GM18498 (cell line): ENCODE data around the gene KRT79.
"Not testable (repeated sequence)": the region's sequence is repeated elsewhere in the genome, so short reads cannot be mapped to it uniquely, and the experiment has no call there.

Experiments
- ATAC-seq: cut with Tn5 transposase; IDR thresholded peaks from one replicate; pipeline ENCODE4 v1.9.1; 2021; ENCODE audit warnings: mild to moderate bottlenecking, moderate library complexity; ENCODE audit not compliant: unreplicated experiment

The KRT79 gene

DNA sequence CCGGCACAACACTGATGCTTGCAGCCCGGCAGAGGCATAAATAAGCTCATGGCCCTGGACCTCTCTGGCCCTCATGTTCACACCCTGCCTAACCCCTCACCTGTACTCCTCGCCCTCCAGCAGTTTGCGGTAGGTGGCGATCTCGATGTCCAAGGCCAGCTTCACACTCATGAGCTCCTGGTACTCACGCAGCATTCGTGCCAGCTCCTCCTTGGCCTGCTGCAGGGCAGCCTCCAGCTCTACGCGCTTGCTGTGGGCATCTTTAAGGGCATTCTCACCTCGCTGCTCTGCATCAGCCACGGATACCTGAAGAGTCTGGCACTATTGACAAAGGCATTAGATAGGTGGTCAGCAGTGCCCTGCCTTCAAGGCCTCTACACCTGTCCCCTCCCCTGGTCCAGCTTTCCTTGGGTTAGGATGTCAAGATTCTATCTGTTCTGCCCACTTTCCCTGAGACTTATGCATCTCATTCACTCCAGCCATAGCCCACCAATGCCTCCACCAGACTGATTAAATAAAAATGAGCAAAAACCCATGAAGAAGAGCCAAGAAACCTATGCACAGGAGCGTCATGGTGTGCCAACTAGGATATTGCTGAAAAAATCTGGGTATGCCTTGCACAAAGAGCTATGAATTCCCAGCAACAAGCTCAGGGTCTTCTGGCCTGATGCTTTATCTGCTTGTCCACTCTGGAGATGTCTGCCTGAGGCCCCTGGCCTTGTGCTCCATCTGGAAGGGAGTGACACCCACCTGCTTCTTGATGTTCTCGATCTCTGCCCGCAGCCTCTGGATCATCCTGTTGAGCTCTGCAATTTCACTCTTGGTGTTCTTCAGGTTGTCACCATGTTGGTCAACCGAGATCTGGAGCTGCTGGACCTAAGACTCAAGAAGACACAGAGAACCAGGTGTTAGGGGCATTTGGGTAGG lies 26.3 kb downstream of the KRT79 start:
- no peak for ATAC-seq

DNA sequence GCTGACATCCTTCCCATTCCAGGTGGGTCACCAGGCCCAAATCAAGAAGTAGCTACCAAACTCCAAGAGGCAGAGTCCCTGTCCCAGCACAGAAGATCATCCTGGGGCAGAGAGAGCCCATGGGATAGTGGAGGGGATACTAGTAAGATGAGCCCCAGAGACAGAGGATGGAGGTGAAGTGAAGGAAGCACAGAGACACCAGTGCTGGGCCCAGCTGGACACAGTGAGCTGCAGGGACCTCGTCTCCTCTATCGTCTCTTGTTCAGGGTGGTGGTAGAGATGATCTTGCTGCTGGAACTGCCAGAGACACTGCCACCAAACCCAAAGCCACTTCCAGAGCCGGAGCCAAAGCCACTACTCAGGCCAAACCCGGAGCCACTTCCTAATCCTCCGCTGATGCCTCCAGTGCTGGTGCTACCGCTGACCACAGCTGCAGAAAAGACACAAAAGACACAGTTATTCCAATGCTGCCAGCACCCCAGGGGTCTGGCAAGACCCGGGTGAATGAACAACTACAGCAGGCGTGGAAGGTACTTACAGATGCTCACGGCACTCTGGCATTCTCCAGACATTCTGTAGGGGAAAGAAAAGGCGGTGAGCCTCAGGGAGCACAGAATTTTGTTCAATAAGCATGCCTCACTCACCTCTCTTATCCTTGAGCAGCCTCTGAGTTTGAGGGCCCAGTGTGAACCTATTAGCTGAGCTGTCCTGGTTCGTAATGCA lies 27.1 kb downstream of the KRT79 start:
- no peak for ATAC-seq

DNA sequence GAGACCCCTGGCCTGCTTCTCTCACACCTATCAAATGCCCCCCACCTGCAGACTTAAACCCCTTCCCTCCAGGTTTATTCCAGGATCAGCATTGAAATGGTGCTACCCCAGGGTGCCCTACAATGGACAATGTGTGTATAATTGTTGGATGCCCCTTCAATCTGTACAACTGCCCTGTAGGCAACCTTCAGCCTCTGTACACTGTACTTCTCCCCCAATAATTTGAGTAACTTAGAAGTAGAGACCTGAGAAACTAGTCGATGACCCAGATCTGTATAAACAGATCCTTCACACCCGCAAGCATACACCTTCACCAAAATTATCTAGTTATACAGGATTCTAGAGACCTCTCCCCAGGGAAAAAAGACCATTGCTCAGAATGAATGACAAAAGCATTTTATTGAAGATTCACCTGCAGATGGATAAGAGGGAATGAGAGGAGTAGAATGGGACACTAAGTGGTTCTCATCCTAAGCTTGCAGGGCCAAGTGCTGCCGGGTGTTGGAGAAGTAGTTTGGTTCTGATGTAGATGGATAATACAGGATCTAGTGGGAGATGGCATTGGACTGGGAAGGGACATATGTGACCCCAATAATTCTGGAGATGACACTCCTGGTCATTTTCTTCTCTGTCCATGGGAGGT lies 27.8 kb downstream of the KRT79 start:
- ATAC-seq, result no peak

DNA sequence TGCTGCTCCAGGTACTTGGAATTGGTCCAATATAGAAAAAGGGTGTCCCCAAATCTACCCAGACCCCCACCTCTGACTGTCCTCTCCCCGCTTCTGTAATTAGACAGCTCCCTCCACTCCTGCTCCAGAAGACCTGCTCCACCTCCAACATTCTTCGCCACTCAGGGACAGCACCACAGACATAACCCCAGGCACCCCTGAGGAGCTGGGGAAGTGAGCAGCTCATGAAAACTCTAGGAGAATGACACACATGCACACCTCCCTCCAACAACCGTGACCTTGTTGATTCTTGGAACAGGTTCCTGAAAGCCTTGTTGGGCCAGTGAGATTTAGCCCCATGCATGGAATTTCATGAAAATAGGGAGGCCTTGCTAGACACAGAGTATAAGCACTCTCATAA lies 28.4 kb downstream of the KRT79 start:
- ATAC-seq, result no peak

DNA sequence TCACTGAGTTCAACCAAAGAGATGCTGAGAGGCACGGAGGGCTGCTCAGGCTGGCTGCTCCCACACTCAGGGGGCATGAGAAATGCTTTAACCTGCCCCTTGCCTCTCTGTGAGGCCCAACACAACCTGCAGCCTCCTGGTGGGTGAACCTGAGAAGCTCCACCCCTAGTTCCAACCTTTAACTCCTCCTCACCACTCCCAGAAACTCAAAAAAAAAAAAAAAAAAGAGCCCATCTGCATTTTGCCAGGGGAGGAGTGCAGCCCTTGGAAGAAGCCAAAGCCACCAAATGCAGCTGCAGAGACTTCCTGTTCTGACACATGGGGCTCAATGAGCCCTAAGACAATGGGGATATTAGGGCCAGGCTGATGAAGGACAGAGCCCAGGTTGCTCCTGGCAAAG lies 29.1 kb downstream of the KRT79 start:
- ATAC-seq, result no peak

DNA sequence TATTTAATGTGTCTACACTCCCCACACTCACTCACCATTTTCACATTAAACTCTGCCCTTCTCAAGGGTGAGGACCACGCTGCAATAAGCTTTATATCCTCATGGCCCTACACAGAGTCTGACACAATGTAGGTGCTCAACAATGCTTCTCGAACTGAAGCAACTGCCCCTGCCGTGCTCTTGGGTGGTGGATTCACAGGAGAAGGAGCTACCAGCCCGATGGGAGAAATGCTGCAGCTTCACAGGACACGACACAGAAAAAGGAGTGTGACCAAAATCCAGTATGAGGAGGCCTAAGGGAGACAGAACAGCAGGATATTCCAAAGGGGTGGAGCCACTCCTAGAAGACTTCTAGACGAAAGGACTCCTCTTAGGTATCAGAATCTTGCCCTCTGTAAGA lies 31.7 kb downstream of the KRT79 start:
- no peak for ATAC-seq

DNA sequence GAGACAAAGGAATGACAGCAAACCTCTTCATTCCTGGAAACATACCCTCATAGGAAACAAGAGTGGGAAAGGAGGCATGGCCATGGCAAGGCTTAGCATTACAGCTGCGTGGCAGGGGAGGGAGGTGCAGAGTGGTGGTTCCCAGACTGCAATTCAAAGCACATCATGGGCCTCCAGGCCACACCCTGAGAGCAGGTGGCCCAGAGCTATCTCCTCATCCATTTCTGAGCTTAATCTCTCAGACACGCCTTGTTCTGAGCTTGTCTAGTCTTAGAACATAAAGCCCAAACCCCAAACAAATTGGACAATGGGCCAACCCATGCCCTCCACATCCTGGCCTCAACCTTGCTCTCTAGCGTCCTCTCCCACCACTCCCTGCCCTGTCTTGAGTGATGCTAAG lies 32.3 kb downstream of the KRT79 start:
- ATAC-seq, result no peak

DNA sequence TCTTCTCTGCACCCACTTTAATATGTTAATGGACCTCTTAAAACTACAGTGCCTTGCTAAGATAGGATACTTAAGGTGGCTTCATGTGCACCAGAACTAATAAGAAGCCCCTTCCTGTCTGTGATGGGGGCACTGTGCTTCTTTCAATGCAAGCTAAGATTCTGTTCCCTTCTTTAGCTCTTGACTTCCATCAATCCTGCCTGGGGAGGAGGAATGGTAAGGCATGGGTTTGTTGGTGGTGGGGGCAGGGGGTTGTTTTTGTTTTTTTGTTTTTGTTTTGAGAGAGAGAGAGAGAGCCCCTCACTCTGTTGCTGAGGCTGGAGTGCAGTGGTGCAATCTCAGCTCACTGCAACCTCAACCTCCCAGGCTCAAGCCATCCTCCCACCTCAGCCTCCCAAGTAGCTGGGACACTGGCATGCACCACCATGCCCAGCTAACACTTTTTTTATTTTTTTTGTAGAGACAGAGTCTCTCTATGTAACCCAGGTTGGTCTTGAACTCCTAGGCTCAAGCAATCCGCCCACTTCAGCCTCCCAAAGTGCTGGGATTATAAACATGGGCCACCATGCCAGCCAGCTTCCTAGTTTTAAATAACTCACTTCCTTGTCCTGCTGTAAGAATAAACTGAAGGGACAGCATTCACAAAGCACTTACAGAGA lies 33.7 kb downstream of the KRT79 start:
- no peak for ATAC-seq

DNA sequence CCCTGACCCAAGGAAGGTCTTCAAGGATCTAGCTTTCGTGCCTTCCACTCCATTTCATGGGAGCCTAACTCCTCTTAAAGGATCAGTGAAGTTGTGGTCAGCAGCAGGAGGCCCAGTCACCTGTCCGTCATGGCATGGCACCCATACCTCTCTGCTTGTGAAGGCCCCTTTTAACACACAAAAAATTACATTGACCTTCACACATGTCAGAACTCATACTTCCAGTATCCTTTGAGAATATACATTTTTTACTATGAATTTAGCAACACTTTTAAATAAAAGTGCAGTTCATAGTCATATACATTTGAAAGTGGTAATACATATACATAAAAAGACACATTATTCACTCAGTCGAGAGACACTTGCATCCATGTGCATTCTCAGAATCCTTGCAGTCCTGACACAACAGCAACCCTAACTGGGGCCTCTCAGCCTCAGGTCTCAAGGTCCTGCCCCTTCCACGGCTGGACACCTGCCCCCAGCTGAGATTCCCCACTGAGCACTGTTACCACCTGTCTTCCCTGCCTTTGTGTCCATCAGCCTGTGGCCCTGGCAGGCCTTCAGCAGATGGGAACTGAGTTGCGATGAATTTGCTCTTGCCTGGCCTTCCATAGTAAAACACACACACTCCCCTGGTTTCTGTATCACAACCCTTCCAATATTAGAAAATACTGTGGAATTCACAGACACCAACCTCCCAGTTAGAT lies 34.5 kb downstream of the KRT79 start:
- ATAC-seq, result no peak

DNA sequence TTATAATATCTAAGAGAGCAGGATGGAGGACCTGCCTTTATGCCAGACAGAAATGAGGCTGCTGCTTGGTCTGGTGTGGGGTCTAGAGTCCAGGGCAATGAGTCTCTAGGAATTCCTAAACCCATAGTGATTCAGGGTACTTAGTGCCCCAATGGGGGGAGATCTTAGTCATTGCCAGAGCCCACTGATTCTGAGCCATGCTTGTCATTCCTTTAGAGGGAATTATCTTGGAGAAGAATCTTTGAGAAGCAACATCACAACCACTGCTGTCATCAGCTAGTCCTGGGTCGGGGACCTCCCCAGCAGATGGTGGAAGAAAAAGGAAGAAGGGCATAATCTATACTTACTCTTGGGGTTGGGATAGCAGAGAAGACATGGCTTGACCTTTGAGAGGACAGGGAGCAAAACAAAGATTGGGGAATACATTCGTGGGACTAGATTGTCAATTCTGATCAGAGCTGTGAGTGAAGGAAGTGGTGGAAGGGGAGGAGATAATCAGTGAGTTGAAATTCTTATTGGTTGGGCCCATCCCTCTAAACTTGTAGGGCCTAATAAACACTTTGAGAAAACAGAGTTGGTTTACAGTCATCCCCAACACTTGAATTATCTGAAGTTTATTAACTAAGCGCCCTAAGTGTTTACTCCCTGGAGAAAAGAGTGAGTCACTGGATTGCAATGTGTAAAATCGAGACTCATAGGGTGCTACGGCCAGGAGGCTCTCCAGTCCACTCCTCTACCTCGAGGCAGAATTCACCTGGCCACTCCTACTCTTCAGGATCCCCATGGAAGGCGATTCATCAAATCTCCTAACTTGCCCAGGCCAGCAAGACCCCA lies 35.2 kb downstream of the KRT79 start:
- ATAC-seq, result no peak

DNA sequence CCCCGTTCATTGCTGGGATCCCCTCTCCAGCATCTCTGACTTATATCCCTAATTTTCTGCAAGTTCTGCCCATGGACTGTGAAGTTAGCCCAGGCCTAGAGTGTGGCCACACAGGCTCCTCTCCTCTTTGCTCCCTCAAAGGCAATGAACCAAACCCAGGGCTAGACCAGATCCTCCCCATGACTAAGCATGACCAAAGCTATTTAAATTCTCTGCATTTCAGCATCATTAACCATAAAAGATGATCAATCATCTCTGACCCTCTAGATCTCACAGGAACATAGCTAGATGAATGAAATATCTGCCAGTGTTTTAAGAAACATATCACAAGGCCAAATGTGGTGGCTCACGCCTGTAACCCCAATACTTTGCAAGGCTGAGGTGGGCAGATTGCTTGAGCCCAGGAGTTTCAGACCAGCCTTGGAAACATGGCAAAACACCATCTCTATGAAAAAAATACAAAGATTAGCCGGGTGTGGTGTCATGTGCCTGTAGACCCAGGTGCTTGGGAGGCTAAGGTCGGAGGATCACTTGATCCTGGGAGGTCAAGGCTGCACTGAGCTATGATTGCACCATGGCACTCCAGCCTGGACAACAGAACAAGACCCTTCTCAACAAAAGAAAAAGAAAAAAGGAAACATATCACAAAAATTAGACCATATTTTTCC lies 36.0 kb downstream of the KRT79 start:
- ATAC-seq, result no peak

DNA sequence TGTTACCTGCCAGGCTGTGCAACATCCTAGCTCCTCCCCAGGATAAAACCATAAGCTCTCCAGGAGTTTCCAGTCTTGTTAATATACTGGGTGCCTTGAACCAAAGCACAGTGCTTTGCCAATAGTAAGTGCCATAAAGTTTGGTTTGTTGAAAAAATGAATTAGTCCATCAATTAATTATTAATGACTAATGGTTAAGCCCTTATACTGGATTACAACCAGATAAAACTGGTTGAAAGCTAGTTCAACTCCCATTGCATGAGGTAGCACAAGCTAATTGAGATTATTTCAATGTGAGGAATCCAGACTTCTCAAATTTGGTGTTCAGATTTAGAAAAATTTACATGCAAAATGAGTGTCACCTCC lies 36.6 kb downstream of the KRT79 start:
- no peak for ATAC-seq

DNA sequence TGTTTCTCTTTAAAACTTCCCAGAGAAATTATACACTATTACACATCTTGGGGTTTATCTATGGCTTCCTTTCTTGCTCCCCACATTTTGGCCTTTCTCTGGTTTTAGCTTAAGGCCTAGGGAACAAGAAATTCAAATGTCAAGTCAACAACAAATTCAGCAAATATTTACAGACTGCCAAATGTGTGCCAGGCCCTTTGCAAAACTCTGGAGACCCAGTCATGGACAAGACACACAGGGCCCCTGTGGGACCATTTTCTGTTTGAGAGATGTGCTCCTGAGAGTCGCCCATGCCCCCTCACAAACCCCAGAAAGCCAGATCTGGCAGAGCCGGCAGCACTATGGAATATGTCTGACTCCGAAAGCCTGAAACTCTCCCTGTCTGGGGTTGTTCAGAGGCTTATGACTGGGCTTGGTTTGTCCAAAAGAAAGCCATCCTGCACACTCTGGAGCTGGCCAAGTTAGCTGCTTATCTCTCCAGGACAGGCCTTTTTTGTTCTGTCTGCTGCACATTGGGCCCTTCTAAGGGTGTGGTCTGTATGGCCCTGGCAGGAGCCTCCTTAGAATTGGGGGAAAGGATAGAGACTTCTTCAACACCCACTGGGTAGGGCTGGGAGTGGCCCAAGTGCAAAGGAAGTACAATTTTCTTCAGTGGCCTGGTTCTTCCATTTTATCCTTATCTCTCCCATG lies 37.1 kb downstream of the KRT79 start:
- no peak for ATAC-seq

DNA sequence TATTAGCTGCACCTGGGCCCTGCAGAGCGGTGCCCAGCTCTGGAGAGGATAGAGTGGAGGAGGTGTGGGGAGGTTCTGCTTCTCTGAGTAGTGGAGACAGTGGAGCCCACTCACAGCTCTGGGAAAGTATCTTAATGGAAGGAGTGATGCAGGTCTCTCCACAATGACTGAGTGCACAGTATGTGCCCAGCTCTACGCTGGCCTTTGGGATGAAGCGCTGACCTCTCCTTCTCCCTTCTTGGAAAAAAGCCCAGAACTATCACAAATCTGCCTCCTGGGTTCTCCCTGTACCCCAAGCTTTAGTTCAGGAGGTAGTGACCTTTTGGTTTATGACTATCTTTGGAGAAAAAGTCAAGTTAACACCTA lies 37.7 kb downstream of the KRT79 start:
- no peak for ATAC-seq

DNA sequence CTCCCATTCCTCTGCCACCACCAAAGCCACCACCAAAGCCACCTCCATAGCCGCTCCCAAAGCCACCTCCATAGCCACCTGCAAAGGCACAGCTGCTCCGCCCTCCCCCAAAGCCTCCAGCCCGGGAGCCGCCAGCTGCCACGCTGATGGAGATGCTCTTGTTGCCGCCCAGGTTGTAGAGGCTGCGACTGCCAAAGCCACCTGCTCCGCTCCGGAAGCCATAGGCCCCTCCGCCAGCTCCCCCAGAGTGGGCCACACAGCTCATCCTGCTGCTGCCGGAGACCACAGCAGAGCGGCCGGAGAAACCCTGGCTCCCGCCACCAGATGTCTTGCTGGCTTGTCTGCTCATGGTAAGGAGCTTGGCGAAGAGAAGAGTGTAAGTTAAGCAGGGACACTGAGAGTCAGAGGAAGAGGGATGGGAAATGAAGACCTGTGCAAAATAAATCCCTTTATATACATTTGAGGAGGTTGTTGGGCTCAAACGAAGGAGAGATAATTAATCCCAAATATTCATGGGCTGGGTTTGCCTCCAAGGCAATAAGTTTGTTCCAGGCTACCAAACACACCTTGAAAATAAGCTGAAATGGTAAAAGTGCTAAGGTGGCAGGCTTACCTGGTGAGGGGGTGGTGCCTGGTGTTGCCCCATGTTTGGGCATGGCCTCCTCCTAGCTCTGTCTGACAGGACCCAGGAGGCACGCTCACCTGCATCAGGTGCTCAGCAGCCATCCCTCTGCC lies 38.2 kb downstream of the KRT79 start, which contains the start of gene KRT3:
Gene KRT3 (minus strand): TSS at position 424 of the 735 bp plus-strand sequence. CDS start 75 bp downstream, at position 349.
- ATAC-seq, result no peak

DNA sequence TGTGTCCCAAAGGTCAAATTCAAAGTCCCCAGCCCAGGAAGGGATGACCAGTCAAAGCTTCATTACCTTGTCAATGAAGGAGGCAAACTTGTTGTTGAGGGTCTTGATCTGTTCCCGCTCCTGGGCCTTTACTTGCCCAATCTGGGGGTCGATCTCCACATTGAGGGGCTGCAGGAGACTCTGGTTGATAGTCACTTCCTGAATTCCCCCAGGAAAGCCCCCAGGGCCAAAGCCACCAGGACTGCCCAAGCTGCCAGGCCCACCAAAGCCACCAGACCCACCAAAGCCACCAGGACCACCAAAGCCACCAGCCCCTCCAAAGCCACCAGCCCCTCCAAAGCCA lies 38.8 kb downstream of the KRT79 start:
- not testable (repeated sequence) for ATAC-seq

DNA sequence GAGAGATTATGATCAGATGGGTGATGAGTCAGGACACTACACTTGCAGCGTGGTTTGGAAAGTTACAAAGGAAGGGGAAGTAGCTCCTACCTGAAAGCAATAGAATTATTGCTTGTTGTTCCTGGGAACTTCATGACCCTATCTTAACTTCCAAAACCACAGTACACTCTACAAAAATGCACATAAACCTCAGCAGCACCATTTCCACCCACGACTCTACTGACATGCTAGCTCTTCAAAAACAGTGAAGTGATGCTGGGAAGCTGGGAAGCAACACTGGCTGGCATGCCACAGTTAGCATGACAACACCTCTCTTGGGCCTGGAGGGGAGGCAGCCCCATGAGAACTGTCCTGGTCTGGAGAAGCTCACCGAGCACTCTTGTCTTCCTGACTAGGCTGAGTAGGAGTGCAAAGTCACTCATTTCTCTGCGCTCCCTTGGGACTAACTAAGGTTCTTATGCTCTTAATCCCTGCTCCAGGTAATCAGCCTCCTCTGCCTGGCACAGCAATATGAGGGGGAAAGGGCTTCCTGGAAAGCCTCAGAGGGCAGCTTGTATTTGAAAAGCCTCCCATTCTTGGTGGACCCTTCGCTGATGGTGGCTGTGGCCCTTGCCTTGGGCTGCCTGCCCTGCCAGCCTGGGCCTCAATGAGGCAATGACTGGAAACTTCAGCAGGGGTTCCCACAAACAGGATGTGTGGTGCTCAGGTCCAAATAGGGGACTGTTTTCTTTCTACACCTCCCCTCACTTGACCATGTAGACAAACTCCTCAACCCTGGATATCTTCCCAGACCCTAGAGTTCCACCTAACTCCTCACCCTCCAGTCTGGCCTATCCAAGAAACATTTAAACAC lies 39.4 kb downstream of the KRT79 start:
- ATAC-seq, result no peak
